OCI-LY7 (cell line): Measurements from ENCODE around the gene RIMBP2.

Source experiments
- CTCF ChIP-seq: fragments of 200-600 bp; sonication (generic); conservative IDR thresholded peaks from 2 replicates; pipeline ENCODE4 v1.5.1; 2014; ENCODE audit warnings: mild to moderate bottlenecking, antibody characterized with exemption, low read length, moderate library complexity, mixed read lengths
- EZH2phosphoT487 ChIP-seq: fragments of 200-600 bp; sonication (generic); IDR thresholded peaks from 2 replicates; pipeline ENCODE4 v1.6.1; 2018; ENCODE audit warnings: low read depth, borderline replicate concordance, mild to moderate bottlenecking, mixed run types, antibody characterized with exemption, low read length, moderate library complexity, mixed read lengths

GRCh38 chr12:130350715-130351114, 365.4 kb downstream of the RIMBP2 start:
- TF ChIP-seq CTCF (no peak), EZH2phosphoT487 (no peak)
